AG04450 (cell line): Measurements from ENCODE around the gene GNE. TPM values are rescaled to one million over a fixed set of nuclear protein-coding genes. Genes with fewer than 3 reads are reported as not detected.
"Not testable (repeated sequence)": the region's sequence is repeated elsewhere in the genome, so short reads cannot be mapped to it uniquely, and the experiment has no call there.

Experiments
- CTCF ChIA-PET: fragments of 300-600, 350-600 bp; formaldehyde crosslinking; extraction: SDS; loops from one replicate; lab custom pipeline; 2022; ENCODE audit warnings: antibody characterized with exemption, inconsistent platforms; lab: Charles Lee
- POLR2A ChIA-PET: fragments of 350-600 bp; formaldehyde crosslinking; extraction: SDS; loops from one replicate; lab custom pipeline; 2021; ENCODE audit warnings: antibody characterized with exemption, inconsistent platforms; lab: Yijun Ruan, JAX
- DNase-seq: peaks from one replicate; pipeline ENCODE4 v3.0.0-alpha.2; 2011; ENCODE audit warnings: low read depth, low spot score
- H3K27ac ChIP-seq: one replicate; pipeline ENCODE4 v1.5.1; 2012; ENCODE audit warnings: low read depth, low read length, control low read depth
- H3K27me3 ChIP-seq: one replicate; pipeline ENCODE4 v1.6.0; 2012; ENCODE audit warnings: low read length; ENCODE audit not compliant: control insufficient read depth, insufficient read depth
- H3K4me3 ChIP-seq: 2 replicates; pipeline ENCODE4 v1.5.1; 2011; ENCODE audit warnings: mild to moderate bottlenecking, low read depth, low read length, control low read depth
- H3K9me3 ChIP-seq: 2 replicates; pipeline ENCODE4 v1.5.1; 2012; ENCODE audit warnings: low read length; ENCODE audit not compliant: control insufficient read depth, insufficient read depth
- polyA plus RNA-seq: library from polyadenylated mRNA; depleted of rRNA; stranded (reverse); fragments of >200 nt; gene quantifications from 2 replicates; pipeline ENCODE4 v1.2.3, GENCODE V29; 2011
- TF ChIP-seq, protein P1 (sequence below): IDR thresholded peaks from 2 replicates; pipeline ENCODE4 v1.5.1; 2011; ENCODE audit warnings: low read depth, low read length, control low read depth, inconsistent platforms

Gene GNE
- polyA plus RNA-seq, 1 experiment, result 17.4 TPM

DNA sequence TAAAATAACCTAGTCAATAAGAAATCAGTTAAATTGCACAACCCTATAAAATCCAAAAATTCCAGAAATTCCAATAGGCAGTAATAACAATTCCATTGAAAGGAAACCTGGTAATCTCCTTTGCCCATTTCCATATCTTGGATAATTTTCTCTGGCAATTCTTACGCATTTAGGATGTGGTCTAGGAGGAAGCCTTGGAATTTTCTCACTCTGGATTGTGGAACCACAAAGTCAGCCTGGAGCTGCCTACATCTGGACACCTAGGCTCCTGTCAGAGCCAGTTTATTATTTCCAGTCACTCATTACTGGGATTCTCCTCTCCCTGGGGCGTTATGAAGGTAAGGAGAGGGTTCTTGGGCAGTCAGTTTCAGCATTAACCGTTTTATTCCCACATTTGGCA is 40.3 kb upstream of the GNE start:
- Histone ChIP-seq H3K4me3 (no peak overlapping the region), H3K27me3 (no peaks in the 10 kb centered on the region), H3K9me3 (no peaks in the 10 kb centered on the region), H3K27ac (no peak overlapping the region)
- POLR2A ChIA-PET, result no interaction called here
- CTCF ChIA-PET, result no interaction called here
- TF ChIP-seq, protein P1, sequence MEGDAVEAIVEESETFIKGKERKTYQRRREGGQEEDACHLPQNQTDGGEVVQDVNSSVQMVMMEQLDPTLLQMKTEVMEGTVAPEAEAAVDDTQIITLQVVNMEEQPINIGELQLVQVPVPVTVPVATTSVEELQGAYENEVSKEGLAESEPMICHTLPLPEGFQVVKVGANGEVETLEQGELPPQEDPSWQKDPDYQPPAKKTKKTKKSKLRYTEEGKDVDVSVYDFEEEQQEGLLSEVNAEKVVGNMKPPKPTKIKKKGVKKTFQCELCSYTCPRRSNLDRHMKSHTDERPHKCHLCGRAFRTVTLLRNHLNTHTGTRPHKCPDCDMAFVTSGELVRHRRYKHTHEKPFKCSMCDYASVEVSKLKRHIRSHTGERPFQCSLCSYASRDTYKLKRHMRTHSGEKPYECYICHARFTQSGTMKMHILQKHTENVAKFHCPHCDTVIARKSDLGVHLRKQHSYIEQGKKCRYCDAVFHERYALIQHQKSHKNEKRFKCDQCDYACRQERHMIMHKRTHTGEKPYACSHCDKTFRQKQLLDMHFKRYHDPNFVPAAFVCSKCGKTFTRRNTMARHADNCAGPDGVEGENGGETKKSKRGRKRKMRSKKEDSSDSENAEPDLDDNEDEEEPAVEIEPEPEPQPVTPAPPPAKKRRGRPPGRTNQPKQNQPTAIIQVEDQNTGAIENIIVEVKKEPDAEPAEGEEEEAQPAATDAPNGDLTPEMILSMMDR, result no peak
- no peak for DNase-seq

DNA sequence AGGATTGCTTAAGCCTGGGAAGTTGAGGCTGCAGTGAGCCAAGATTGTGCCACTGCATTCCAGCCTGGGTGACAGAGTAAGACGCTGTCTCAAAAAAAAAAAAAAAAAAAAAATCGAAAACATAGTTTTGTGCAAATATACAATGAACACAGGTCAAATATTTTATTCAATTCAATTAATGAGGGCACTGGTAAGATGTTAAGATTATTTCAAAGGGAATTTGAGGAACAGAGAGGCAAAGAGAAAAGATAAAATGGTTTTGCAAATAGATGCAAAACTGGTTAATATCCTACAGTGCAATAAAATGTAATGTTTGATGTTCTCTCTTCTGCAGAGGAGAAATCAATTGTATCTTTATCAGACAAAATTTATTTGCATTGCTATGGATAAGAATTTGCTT is 39.5 kb upstream of the GNE start:
- H3K4me3 ChIP-seq, result no peak overlapping the region
- no peak for DNase-seq
- no peak overlapping the region for H3K27ac ChIP-seq
- TF ChIP-seq, protein P1, result no peak
- H3K9me3 ChIP-seq, result no peaks in the 10 kb centered on the region
- ChIA-PET CTCF (no interaction called here), POLR2A (no interaction called here)
- H3K27me3 ChIP-seq, result no peaks in the 10 kb centered on the region

DNA sequence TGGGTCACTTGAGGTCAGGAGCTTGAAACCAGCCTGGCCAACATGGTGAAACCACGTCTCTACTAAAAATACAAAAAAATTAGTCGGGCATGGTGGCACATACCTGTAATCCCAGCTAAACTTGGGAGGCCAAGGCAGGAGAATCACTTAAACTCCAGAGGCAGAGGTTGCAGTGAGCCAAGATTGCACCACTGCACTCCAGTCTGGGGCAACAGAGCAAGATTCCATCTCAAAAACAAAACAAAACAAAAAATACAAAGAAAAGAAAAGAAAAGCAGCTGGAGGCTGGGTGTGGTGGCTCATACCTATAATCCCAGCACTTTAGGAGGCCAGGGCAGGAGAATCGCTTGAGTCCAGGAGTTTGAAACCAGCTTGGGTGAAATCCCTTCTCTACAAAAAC is 36.7 kb upstream of the GNE start:
- CTCF ChIA-PET, POLR2A ChIA-PET, H3K4me3 ChIP-seq, DNase-seq, H3K9me3 ChIP-seq, H3K27ac ChIP-seq, H3K27me3 ChIP-seq: not testable (repeated sequence)

DNA sequence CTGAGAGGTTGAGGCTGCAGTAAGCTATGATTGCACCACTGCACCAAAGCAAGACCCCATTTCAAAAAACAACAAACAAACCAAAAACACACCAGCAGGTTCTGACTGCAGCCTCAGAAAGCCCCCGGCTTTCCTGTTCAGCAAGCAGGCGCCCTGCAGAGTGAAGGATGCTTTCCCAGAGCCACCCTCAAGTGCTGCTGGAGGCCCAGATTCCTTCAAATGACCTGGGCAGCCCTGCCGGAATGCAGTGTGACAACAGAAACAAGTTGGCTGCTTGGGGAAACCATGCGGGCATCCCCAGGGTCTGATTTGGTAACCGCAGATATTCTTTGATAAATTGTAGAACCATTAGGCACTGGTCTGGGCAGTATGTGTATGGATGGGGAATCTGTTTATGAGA is 35.7 kb upstream of the GNE start:
- POLR2A ChIA-PET, result no interaction called here
- TF ChIP-seq, protein P1, result no peak
- H3K27me3 ChIP-seq, result no peaks in the 10 kb centered on the region

DNA sequence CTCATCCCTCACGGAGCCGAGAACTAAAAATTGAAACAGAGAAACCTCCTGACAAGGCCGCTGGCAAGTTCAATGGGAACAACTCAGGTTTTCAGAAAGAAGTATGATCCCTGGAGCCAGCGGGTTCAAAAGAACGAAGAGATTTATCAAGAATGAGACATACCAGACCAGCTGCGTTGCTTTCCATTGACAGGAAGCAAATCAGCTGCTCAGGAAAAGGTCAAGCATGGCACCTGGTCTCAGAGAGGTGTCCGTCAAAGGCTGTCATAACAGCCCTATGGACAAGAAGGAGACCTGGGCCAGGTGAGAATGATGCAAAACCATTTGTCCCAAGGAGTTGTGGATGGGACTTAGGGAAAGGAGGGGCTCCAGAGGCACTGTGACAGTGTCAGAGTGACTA is 34.9 kb upstream of the GNE start:
- H3K4me3 ChIP-seq, result no peak overlapping the region
- ChIA-PET POLR2A (no interaction called here), CTCF (no interaction called here)
- H3K27ac ChIP-seq, result no peak overlapping the region
- H3K9me3 ChIP-seq, result no peaks in the 10 kb centered on the region
- H3K27me3 ChIP-seq, result no peaks in the 10 kb centered on the region
- no peak for DNase-seq
- TF ChIP-seq, protein P1, result no peak

More for the DNA sequence above, 35.7 kb upstream of the GNE start:
- H3K9me3 ChIP-seq, result no peaks in the 10 kb centered on the region
- CTCF ChIA-PET, result no interaction called here
- no peak overlapping the region for H3K4me3 ChIP-seq
- no peak for DNase-seq
- no peak overlapping the region for H3K27ac ChIP-seq

DNA sequence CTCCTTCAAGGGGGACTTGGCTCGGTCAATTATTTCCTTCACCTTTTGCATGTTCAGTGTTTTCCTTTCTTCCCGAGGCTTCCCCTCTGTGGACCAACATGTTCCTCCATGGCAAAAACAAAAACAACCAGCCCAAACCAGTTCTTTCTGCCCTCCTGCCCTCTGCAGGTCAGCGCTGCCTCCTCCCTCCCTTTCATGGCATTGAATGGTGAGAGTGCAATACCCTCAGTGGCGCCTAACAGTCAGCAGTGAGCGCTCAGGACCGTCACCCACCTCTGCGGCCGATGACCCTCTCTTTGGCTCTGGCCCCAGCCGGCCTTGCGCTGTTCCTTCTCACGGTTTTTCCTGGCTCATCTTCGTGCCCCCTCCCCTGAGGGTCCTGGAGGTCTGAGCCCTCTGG is 34.4 kb upstream of the GNE start:
- POLR2A ChIA-PET, result interaction anchor here (0.7 kb wide), 1 partner anchor 392 kb away, joined by 3 read pairs; no protein-coding TSS in a partner anchor
- Histone ChIP-seq H3K27ac (no peak overlapping the region), H3K27me3 (no peaks in the 10 kb centered on the region), H3K4me3 (no peak overlapping the region), H3K9me3 (no peaks in the 10 kb centered on the region)
- DNase-seq, result no peak
- TF ChIP-seq, protein P1, result no peak
- CTCF ChIA-PET, result interaction anchor here (0.8 kb wide), 1 partner anchor 16 kb away, joined by 3 read pairs; no protein-coding TSS in a partner anchor
